ENCODE results near the gene CTDP1. TPM values are rescaled to one million over a fixed set of nuclear protein-coding genes. Genes with fewer than 3 reads are reported as not detected.

CTDP1 gene
- total and polyA plus RNA-seq, 9 of the 15 experiments (the other 6 are each of a cell fraction or from before 2014, with no cell fraction given): 0.07 to 19.2 (median 4.0) TPM

- no peak overlapping the region for H3K27ac ChIP-seq (ENCODE audit: extremely low read depth, low read depth, low read length)
- no TSS peak for BruUV-seq (replicated peaks)
- no peak overlapping the region for H3K9ac ChIP-seq (ENCODE audit: insufficient read depth in 1 of 2, low read depth in 2 of 2, low read length in 2 of 2)
- no peak overlapping the region for H3K4me3 ChIP-seq
- H3K4me1 ChIP-seq (replicated peaks in 1 of 2; ENCODE audit: control insufficient read depth in 2 of 2, insufficient read depth in 2 of 2, low read length in 2 of 2): peaks cover 0 to 7% of the 10 kb centered on the region in 2 experiments; a peak in 1 of 5 replicates
- FAIRE-seq: no peak
- WGBS (ENCODE audit: insufficient coverage, low coverage, missing lambda C conversion rate): 95% methylated on average over 7 of the region's 24 CpGs
- ChIA-PET POLR2A (no interaction called here), CTCF (ENCODE audit: low intra/inter-chr PET ratio) (no interaction called here)
- in situ Hi-C loops (cut with MboI) (no loop called here), intact Hi-C loops (cut with micrococcal nuclease) (no loop called here)
- no peak overlapping the region for H2AFZ ChIP-seq (ENCODE audit: low read depth, low read length)
- H3K79me2 ChIP-seq (ENCODE audit: control insufficient read depth, insufficient read depth, low read length): 0 out of 3 replicates have a peak, but pooled peaks cover 6% of the 10 kb centered on the region
- no peak for TF ChIP-seq HDAC8 (tag; IDR thresholded peaks at IDR 0.05)
- TF ChIP-seq DIDO1 (tag; IDR thresholded peaks at IDR 0.05; ENCODE audit: low read depth): no peak
- no peak for TF ChIP-seq MBD1 (CRISPR knock-in tag; IDR thresholded peaks at IDR 0.05)
- no peak for TF ChIP-seq ARID3B (CRISPR knock-in tag; IDR thresholded peaks at IDR 0.05; ENCODE audit: borderline replicate concordance)
- TF ChIP-seq NR2F6 (CRISPR knock-in tag; IDR thresholded peaks at IDR 0.05): no peak
- no peak for TF ChIP-seq ZNF140 (CRISPR knock-in tag; IDR thresholded peaks at IDR 0.05)
- TF ChIP-seq THAP7 (CRISPR knock-in tag; IDR thresholded peaks at IDR 0.05): no peak
- no peak for TF ChIP-seq DACH1 (IDR thresholded peaks at IDR 0.05; ENCODE audit: partially characterized antibody)
- no peak for TF ChIP-seq YBX1 (IDR thresholded peaks at IDR 0.05)
- TF ChIP-seq MYC (IDR thresholded peaks at IDR 0.05; ENCODE audit: low read depth, low read length): no peak
- TF ChIP-seq MYC (CRISPR knock-in tag; IDR thresholded peaks at IDR 0.05; ENCODE audit: borderline replicate concordance, low read depth): no peak
- TF ChIP-seq AFF1 (IDR thresholded peaks at IDR 0.05; ENCODE audit: low read depth in 1 of 2, partially characterized antibody in 2 of 2): no peak
- no peaks in the 10 kb centered on the region for H3K27me3 ChIP-seq (ENCODE audit: control insufficient read depth in 2 of 2, insufficient read depth in 2 of 2, low read length in 2 of 2)
- H4K20me1 ChIP-seq (replicated peaks; ENCODE audit: control insufficient read depth, insufficient read depth, low read length): no peaks in the 10 kb centered on the region
- peaks cover 35% of the 10 kb centered on the region; the same call in 1 of the 3 replicates for H3K36me3 ChIP-seq (ENCODE audit: control insufficient read depth, insufficient read depth, low read length)
- DNase-seq (ENCODE audit: extremely low read depth in 1 of 4, low spot score in 3 of 4): no peak
- H3K9me3 ChIP-seq (replicated peaks; ENCODE audit: control insufficient read depth, insufficient read depth, low read depth, low read length): no peaks in the 10 kb centered on the region
- no peak for ATAC-seq
- no peak overlapping the region for H3K4me2 ChIP-seq (ENCODE audit: insufficient read depth, low read length)
- H3K9me1 ChIP-seq (ENCODE audit: control insufficient read depth, insufficient read depth, low read length): no peaks in the 10 kb centered on the region
Observed at GRCh38 chr18:79697178-79697577, 17.6 kb downstream of the CTDP1 start.
